ENCODE results near the gene NPDC1. TPM values are rescaled to one million over a fixed set of nuclear protein-coding genes. Genes with fewer than 3 reads are reported as not detected.
A peak's percentile ranks its signal among the peaks of the same experiment; 100 is the strongest.

Gene NPDC1
- total RNA-seq, 2 donors from 2014 or later = 11.2 to 41.7 TPM

DNA sequence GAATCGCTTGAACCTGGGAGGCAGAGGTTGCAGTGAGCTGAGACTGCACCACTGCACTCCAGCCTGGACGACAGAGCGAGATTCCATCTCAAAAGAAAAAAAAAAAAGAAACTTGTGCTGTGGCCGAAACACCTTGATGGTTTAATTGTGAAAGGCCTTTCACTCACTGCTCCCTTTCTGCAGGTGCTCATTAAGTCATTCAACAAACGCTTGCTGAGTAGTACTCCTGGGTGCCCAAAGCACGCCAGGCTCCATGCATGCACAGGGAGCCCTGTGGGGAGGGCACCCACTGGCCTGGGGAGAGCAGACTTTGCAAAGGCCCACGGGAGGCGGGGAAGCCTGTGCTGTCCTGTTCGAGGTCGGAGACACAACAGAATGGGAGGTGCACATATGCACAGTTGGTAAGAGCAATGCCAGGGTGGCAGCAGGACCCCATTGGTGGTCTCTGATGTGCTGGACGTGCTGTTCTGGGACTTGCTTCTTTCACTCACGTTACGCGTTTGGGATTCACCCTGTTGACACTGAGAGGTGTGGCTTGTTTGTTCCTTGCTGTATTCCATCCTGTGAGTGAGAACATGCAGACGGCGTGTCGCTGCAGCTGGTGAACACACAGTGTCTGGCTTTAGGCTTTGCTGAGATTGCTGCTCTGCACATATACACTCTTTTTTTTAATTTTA lies 10.9 kb upstream of the NPDC1 start:
- H3K4me3 Mint-ChIP-seq = no peak overlapping the region
- no peaks in the 10 kb centered on the region for H3K9me3 Mint-ChIP-seq
- ATAC-seq (no peak), DNase-seq (ENCODE audit: low spot score) (no peak)
- no peak overlapping the region for H3K27ac Mint-ChIP-seq
- H3K27me3 Mint-ChIP-seq = peaks cover 0 to 3% of the 10 kb centered on the region in 2 donors
- no peaks in the 10 kb centered on the region for H3K4me1 Mint-ChIP-seq (ENCODE audit: low read depth in 2 of 2)
- no peaks in the 10 kb centered on the region for H3K36me3 Mint-ChIP-seq

DNA sequence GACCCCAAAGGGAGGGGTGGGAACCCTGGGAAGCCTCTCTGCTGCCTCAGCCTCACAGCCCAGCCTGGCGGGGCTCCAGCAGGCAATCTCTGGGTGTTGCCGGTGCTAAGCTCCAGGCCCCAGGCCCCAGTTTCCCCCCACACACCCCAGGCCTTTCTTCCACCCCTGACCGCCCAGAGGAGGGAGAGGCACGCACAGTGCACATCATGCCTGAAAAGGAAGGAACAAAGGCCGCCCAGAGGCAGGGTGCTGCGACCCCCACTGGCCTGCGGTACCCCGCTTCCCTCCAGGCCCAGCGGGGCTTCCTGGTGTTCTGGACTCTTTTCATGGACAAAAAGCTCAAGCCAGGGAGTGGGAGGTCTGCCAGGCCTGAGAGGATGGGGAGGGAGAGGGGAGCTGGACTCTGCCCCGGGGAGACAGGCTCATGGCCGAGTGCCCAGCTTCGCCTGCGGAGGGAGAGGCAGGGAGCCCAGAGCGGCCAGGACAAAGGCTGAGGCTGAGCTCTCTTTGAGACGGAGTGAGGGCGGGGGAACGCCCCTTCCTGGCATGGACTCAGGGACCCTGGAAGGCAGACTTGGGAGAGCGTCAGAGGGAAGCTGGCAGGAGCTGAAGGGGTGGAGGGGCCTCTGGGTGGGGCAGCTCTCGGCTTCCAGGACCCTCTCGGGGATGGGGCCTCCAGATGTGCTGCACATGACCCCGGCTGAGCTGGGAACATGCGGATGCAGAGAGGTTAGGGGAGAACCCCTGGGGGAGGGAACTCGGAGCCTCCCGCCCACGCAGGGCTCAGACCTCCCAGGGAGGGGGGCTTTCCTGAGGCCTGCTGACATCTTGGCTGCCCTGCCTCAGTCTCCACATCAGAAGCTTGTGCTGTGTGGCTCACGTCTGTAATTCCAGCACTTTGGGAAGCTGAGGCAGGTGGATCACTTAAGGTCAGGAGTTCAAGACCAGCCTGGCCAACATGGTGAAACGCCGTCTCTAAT lies 9.7 kb upstream of the NPDC1 start:
- ATAC-seq = no peak
- H3K4me1 Mint-ChIP-seq (ENCODE audit: low read depth in 2 of 2) = no peaks in the 10 kb centered on the region
- no peaks in the 10 kb centered on the region for H3K9me3 Mint-ChIP-seq
- H3K27me3 Mint-ChIP-seq = peaks cover 0 to 3% of the 10 kb centered on the region in 2 donors
- H3K36me3 Mint-ChIP-seq = no peaks in the 10 kb centered on the region
- no peak for DNase-seq (ENCODE audit: low spot score)
- H3K4me3 Mint-ChIP-seq = no peak overlapping the region
- H3K27ac Mint-ChIP-seq = no peak overlapping the region

DNA sequence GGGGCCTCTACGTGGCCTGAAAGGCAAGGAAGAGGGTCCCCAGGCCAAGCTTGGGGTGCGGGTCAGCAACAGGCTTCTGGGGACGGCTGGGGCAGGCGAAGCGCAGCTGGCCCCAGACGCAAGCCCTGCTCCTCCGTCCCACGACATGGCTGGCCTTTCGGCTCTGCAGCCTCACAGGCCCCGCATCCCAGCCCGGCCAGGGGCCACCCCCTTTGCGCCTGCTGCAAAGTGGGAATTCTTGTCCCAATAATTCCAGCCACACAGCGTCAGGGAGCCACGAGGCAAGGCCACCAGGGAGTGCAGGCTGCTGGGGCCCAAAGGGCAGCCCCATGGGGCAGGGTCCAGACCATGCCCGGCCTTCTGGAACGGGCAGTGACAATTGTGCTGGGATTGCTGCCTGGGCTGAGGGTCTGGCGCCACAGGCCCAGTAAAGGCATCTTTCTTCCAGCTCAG lies 9.0 kb upstream of the NPDC1 start:
- H3K9me3 Mint-ChIP-seq = no peaks in the 10 kb centered on the region
- ATAC-seq (no peak), DNase-seq (ENCODE audit: low spot score) (no peak)
- H3K36me3 Mint-ChIP-seq = no peaks in the 10 kb centered on the region
- H3K27ac Mint-ChIP-seq = no peak overlapping the region
- H3K4me1 Mint-ChIP-seq (ENCODE audit: low read depth in 2 of 2) = no peaks in the 10 kb centered on the region
- H3K4me3 Mint-ChIP-seq = no peak overlapping the region
- H3K27me3 Mint-ChIP-seq = peaks cover 2 to 5% of the 10 kb centered on the region in 2 donors

DNA sequence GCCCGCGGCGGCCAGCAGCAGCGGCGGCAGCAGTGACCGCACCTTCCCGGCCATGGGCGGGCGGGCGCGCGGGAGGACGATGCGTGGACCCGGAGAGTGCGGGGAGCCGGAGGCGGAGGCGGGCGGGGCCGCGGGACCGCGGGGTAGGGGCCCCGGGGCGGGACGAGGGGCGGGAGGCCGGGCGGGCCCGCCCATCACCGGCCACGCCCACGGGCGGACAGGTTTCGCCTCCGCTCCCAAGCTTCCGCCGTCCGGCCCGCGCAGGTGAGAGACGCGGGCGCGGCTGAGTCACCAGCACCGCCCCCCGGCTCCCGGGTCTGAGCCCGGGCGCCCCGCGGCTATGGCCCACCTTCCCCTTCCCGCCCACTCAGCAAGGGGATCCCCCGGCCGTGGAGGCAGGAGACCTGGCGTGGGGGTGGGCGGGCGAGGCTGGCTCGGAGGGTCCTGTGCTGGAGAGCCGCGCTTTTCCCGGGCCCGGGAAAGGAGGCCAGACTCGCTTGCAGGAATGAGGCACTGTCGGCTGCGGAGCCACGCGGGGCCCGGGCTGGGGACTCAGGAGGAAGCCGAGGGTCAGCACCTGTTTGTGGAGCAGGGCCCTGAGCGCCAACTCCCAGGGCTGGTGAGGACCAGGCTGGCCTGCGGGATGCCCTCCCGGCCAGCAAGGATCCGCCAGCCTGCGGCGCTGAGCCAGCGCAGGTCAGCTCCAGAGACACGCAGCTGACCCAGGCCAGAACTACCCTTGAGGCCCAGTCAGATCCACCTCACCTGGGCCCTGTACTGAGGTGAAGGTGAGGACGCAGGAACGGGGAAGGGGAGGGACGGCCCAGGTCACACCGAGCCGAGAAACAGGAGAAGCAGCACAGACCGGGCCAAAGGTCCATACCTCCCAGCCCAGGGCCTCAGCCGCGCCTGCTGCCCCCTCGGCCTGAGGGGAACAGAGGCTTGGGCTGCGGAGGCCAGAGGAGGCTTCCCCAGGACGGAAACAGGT lies 8.3 kb upstream of the NPDC1 start, which contains the start of gene ENTPD2:
Gene ENTPD2 (minus strand): TSS at position 118 of the 988 bp plus-strand sequence. CDS start 64 bp downstream, at position 54.
- ATAC-seq = peak; percentile 42 to 75
- no peak for DNase-seq (ENCODE audit: low spot score)
- Mint-ChIP-seq H3K27me3 (peaks cover 8 to 11% of the 10 kb centered on the region in 2 donors), H3K36me3 (no peaks in the 10 kb centered on the region), H3K27ac (no peak within 1 kb of the TSS), H3K9me3 (no peaks in the 10 kb centered on the region), H3K4me1 (ENCODE audit: low read depth in 2 of 2) (peaks cover 0 to 6% of the 10 kb centered on the region in 2 donors), H3K4me3 (no peak within 1 kb of the TSS)

DNA sequence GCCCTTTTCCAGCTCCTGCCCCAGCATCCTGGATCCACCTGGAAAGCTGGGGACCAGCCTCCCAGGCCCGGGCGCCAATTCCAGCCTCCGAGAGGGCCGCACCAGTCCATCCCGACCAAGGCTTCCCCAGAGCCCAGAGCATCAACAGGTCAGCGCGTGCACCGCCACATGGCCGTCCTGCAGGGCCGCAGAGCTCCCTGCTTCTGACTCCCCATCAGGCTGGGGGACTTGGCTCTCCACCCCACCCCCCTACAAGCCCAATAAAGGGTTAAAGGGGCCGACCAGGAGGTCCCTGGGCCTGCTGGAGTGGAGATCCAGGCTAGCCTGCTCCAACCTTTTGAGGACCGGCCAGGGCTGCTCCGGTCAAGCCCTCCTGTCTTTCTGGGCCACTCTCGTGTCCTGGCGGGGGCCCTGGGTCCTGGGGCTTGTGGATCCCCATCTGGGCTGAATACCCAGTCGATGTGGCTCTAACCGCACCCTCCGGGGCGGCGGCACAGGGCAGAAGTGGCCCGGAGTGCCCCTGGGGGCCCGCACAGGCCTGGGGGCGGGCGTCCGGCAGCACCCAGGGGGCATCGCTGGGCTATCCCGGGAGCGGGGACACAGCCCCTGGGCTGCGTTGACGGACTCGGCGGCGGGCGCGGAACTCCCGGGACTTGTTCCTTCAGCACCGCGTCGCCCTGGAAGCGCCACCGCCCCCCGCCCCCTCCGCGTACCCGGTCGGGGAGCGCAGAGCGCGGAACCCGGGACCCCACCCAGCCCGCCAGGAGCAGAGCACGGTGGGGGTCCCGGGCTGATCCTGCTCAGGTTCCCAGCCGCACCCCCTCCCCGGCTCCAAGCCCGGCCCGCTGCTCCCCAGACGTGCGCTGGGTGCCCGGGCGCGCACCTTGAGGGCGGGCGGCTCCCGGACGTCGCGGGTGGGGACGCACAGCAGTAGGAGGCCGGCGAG lies 7.3 kb upstream of the NPDC1 start:
- H3K27me3 Mint-ChIP-seq = peaks cover 8 to 11% of the 10 kb centered on the region in 2 donors
- no peaks in the 10 kb centered on the region for H3K9me3 Mint-ChIP-seq
- ATAC-seq = no peak
- peaks cover 0 to 6% of the 10 kb centered on the region in 2 donors for H3K4me1 Mint-ChIP-seq (ENCODE audit: low read depth in 2 of 2)
- no peak overlapping the region for H3K4me3 Mint-ChIP-seq
- no peak for DNase-seq (ENCODE audit: low spot score)
- no peak overlapping the region for H3K27ac Mint-ChIP-seq
- H3K36me3 Mint-ChIP-seq = no peaks in the 10 kb centered on the region

DNA sequence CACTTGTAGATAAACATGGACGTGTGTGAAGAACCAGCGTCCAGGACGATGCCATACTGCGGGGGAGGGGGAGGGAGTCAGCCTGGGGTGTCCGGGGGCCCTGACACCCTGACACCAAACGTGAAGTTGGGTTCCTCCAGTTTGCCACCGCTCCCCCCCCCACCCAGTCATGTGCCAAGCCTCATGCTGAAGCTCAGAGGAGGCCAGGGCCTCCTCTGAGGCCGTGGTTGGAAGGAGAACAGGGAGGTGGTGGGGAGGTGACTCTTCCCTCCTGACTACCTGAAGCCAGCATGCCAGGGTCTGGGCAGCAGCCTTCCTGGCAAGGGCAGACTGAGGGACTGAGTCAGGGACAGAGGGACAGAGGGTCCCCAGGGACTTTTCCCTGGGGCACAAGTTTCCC lies 6.3 kb upstream of the NPDC1 start:
- H3K27ac Mint-ChIP-seq = no peak overlapping the region
- H3K36me3 Mint-ChIP-seq = no peaks in the 10 kb centered on the region
- H3K4me3 Mint-ChIP-seq = no peak overlapping the region
- peaks cover 8 to 17% of the 10 kb centered on the region in 2 donors for H3K27me3 Mint-ChIP-seq
- H3K4me1 Mint-ChIP-seq (ENCODE audit: low read depth in 2 of 2) = peaks cover 0 to 6% of the 10 kb centered on the region in 2 donors
- DNase-seq (ENCODE audit: low spot score) (no peak), ATAC-seq (no peak)
- no peaks in the 10 kb centered on the region for H3K9me3 Mint-ChIP-seq

DNA sequence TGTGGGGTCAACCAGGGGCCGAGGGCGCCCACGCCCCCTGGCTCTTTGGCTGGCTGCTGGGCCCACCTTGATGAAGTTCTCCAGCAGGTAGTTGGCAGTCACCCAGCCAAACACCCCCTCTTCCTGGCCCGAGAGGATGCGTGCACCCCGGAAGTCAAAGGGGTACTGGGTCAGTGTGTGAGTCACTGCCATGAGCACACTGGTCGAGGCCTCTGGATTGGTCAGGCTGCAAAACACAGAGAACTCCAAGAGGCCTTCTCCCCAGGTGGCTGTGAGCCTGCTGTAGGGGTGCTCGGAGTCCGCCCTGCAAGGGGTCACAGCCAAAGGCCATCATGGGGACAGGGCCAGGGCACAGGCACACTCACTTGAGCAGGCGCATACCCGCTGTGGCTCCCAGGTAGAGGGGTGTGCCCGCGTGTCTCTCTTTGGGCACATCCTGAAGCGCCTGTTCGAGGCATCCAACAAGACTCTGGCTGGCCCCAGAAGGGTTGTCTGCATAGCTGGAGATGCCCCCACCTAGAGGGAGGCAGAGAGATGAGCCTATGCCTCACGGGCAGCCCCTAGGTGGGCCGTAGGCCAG lies 5.3 kb upstream of the NPDC1 start:
- H3K9me3 Mint-ChIP-seq = no peaks in the 10 kb centered on the region

DNA sequence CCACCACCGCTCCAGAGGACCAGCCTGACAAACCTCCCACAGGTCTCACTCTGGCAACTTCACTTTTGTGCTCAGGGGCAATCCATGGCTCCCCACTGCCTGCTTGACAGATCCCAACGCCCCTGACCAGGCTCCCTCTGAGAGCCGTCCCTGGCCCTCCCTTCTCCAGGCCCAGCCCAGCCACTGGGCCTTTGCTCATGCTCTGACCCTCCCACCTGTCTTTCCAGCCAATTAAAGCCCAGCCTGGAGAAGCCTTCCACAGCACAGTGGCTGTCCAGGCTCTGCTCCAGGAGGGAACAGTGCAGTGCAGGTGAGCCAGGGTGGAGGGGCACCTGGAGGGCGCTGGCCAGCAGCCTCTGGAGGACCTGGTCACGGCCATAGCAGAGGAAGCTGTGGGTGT lies 4.6 kb upstream of the NPDC1 start:
- Mint-ChIP-seq H3K4me1 (ENCODE audit: low read depth in 2 of 2) (peaks cover 0 to 8% of the 10 kb centered on the region in 2 donors), H3K4me3 (no peak overlapping the region), H3K27ac (no peak overlapping the region), H3K27me3 (peaks cover 8 to 19% of the 10 kb centered on the region in 2 donors), H3K9me3 (no peaks in the 10 kb centered on the region), H3K36me3 (no peaks in the 10 kb centered on the region)
- ATAC-seq (no peak), DNase-seq (ENCODE audit: low spot score) (no peak)

More for the DNA sequence above, 5.3 kb upstream of the NPDC1 start:
- no peak overlapping the region for H3K27ac Mint-ChIP-seq
- no peaks in the 10 kb centered on the region for H3K36me3 Mint-ChIP-seq
- peaks cover 8 to 19% of the 10 kb centered on the region in 2 donors for H3K27me3 Mint-ChIP-seq
- peaks cover 0 to 8% of the 10 kb centered on the region in 2 donors for H3K4me1 Mint-ChIP-seq (ENCODE audit: low read depth in 2 of 2)
- H3K4me3 Mint-ChIP-seq = no peak overlapping the region
- DNase-seq (ENCODE audit: low spot score) (no peak), ATAC-seq (no peak)

DNA sequence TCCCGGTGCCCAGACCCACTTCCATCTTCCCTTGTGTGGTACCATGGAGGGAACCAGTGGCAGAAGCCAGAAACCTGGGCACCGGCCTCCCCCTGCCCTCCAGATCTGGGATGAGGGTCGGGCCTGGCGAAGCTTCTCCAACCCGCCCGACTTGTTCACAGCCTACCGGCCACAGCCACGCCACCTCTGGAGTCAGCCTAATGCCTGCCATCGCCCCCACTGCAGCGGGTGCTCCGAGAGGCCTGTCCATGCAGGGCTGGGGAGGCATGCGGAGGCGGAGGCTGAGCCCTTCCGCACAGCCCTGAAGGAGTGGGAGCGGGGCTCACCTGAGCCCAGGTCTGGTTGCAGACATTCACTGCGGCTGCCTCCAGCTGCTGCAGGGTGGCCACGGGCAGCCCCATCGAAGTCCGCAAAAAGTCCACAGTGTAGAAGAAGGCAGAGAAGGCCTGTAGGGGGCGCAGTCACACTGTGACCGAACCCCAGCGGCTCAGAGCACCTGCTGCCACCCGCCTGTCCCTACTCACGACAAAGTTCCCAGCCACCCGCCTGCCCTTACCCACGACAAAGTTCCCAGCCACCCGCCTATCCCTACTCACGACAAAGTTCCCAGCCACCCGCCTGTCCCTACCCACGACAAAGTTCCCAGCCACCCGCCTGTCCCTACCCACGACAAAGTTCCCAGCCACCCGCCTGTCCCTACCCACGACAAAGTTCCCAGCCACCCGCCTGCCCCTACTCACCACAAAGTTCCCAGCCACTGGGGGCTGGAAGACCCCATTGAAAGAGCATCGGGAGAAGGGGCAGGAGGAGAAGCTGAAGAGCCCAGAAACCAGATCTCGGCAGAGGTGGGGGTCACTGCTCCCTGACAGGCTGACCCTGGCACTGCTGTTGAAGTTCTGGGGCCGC lies 3.8 kb upstream of the NPDC1 start:
- Mint-ChIP-seq H3K36me3 (no peaks in the 10 kb centered on the region), H3K27ac (no peak overlapping the region), H3K9me3 (no peaks in the 10 kb centered on the region), H3K27me3 (peaks cover 8 to 22% of the 10 kb centered on the region in 2 donors), H3K4me1 (ENCODE audit: low read depth in 2 of 2) (peaks cover 3 to 12% of the 10 kb centered on the region in 2 donors), H3K4me3 (no peak overlapping the region)
- no peak for DNase-seq (ENCODE audit: low spot score)
- peak in 1 of 2 donors; percentile 47 for ATAC-seq

DNA sequence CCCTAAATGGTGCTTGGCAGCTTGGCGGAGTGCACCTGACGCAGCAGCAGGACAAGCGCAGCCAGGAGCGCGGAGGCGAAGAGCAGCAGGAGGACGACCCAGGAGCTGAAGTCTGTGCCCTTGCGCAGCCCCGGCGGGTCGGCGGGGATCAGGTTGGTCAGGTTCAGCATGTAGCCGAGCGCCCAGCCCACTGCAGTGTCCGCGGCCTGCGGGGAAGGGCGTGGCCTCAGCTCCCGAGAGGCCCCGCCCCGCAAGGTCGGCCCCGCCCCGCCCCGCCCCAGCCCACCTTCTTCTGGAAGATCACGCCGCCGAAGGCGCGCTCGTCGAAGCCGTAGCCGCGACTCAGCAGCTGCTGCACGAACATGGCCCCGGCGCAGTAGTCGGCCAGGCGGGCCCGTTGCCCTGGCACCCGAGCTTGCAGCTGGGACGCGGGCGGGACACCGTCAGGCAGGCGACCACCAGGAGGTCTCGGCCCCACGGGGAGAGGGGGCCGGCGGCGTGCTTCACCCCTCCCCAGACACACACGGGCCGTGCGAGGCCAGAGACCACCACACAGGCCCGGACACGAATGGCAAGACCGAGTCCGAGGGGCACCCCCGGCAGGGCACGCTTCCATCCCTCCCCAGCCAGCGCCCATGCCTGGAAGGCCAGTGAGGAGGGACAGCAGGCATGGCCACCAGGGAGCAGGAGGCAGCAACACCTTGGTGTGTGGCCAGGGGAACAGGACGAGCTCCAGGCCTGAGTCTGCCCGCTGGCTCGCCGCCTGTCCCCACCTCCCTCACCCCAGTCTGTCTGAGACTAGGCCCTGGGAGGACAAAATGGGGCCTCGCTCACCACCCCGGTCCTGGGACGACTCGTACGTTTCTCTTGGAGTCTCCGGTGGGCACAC lies 2.9 kb upstream of the NPDC1 start:
- no peak for DNase-seq (ENCODE audit: low spot score)
- H3K9me3 Mint-ChIP-seq = no peaks in the 10 kb centered on the region
- no peak overlapping the region for H3K4me3 Mint-ChIP-seq
- peaks cover 8 to 21% of the 10 kb centered on the region in 2 donors for H3K27me3 Mint-ChIP-seq
- ATAC-seq = no peak
- peaks cover 4 to 14% of the 10 kb centered on the region in 2 donors for H3K4me1 Mint-ChIP-seq (ENCODE audit: low read depth in 2 of 2)
- no peaks in the 10 kb centered on the region for H3K36me3 Mint-ChIP-seq
- no peak overlapping the region for H3K27ac Mint-ChIP-seq
